Measurements from ENCODE around the gene ST8SIA2. TPM values are rescaled to one million over a fixed set of nuclear protein-coding genes. Genes with fewer than 3 reads are reported as not detected.

ST8SIA2 gene
- total and polyA plus RNA-seq, 7 donors: 0.03 to 0.79 (median 0.12) TPM; not detected in 4

DNA sequence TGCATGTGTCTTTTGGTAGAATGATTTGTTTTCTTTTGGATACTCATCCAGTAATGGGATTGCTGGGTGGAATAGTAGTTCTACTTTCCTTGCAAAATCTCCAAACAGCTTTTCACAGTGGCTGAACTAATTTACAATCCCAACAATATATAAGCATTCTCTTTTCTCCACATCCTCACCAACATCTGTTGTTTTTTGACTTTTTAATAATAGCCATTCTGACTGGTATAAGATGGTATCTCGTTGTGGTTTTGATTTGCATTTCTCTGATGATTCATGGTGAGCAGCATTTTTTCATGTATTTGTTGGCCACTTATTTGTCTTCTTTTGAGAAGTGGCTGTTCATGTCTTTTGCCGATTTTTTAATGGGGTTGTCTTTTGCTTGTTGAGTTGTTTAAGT, 55.8 kb downstream of the ST8SIA2 start:
- Histone ChIP-seq H3K9me3 (no peaks in the 10 kb centered on the region), H3K27me3 (ENCODE audit: insufficient read depth in 3 of 3, low read length in 2 of 3) (no peaks in the 10 kb centered on the region), H3K36me3 (ENCODE audit: insufficient read depth in 1 of 2, low read depth in 1 of 2) (no peaks in the 10 kb centered on the region), H3K4me1 (no peaks in the 10 kb centered on the region), H3K4me3 (no peak overlapping the region), H3K27ac (no peak overlapping the region)
- no peak for DNase-seq
- no peak for TF ChIP-seq CTCF (IDR thresholded peaks at IDR 0.05)
- no peak for ATAC-seq
- 80 to 88% (median 83%) methylated on average over 2 of the region's 2 CpGs for WGBS, 3 donors
- intact Hi-C loops (cut with DNase I): no loop called here

DNA sequence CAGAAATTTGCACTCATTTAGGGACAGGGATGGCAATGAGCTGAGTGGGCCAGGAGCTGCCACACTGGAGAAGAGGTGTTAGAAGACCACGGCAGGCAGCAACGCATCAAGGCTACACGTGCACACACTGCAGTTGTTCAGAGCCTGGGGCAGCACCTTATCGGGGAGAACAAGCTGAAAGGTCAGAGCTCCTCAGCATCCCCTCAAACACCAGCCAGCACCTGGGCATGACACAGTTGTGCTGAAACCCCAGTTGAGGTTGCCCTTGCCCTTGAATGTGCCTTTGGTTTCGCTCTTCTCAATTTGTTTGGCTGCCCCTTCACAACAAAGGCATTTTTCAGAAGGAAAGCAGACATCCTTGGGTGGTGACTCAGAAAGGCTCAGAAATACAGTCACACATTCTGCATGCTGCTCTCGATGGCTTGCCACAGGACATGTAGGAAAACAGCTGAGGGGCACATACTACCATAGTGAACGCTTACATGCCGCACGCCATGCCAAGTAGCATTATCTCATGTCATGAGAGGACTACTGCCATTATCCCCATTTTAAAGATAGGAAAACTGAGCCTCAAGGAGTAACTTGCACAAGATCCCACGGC, 57.6 kb downstream of the ST8SIA2 start:
- Histone ChIP-seq H3K27me3 (ENCODE audit: insufficient read depth in 3 of 3, low read length in 2 of 3) (no peaks in the 10 kb centered on the region), H3K4me3 (no peak overlapping the region), H3K4me1 (no peaks in the 10 kb centered on the region), H3K9me3 (no peaks in the 10 kb centered on the region), H3K36me3 (ENCODE audit: insufficient read depth in 1 of 2, low read depth in 1 of 2) (no peaks in the 10 kb centered on the region), H3K27ac (no peak overlapping the region)
- ATAC-seq (no peak), DNase-seq (no peak)
- intact Hi-C loops (cut with DNase I): no loop called here
- no peak for TF ChIP-seq CTCF (IDR thresholded peaks at IDR 0.05)
- 91 to 94% (median 92%) methylated on average over 10 of the region's 10 CpGs for WGBS, 3 donors

GRCh38 chr15:92452143-92452542, 58.5 kb downstream of the ST8SIA2 start:
- Histone ChIP-seq H3K36me3 (ENCODE audit: insufficient read depth in 1 of 2, low read depth in 1 of 2) (no peaks in the 10 kb centered on the region), H3K4me3 (no peak overlapping the region), H3K27me3 (ENCODE audit: insufficient read depth in 3 of 3, low read length in 2 of 3) (no peaks in the 10 kb centered on the region), H3K4me1 (no peaks in the 10 kb centered on the region), H3K27ac (no peak overlapping the region), H3K9me3 (no peaks in the 10 kb centered on the region)
- intact Hi-C loops (cut with DNase I): no loop called here
- 67 to 83% (median 77%) methylated on average over 3 of the region's 3 CpGs for WGBS, 3 donors
- no peak for DNase-seq
- no peak for TF ChIP-seq CTCF (IDR thresholded peaks at IDR 0.05)
- ATAC-seq: no peak

DNA sequence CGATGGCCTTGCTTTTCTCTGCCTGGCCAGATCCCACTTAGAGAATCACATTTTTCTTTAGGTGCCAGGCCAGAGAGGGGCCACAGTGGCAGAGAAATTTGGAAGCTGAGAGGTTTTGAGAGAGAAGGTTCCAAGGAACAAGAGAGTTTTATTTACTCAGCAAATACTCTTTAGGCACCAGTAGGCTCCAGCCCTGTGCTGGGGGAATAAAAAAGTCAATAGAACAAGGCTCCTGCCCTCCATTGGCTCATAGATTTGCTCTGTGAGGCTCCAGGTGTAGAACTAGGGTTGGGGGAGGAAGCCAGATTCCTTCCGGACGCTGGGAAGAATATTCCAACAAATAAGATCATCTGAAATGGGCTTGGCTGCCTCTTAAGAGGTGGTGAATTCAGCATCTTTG, 59.9 kb downstream of the ST8SIA2 start:
- intact Hi-C loops (cut with DNase I): no loop called here
- Histone ChIP-seq H3K9me3 (no peaks in the 10 kb centered on the region), H3K27me3 (ENCODE audit: insufficient read depth in 3 of 3, low read length in 2 of 3) (no peaks in the 10 kb centered on the region), H3K27ac (no peak overlapping the region), H3K4me1 (no peaks in the 10 kb centered on the region), H3K4me3 (no peak overlapping the region), H3K36me3 (ENCODE audit: insufficient read depth in 1 of 2, low read depth in 1 of 2) (no peaks in the 10 kb centered on the region)
- TF ChIP-seq CTCF (IDR thresholded peaks at IDR 0.05): no peak
- DNase-seq: no peak
- ATAC-seq: no peak
- 62 to 86% (median 63%) methylated on average over 3 of the region's 3 CpGs for WGBS, 3 donors

- no peaks in the 10 kb centered on the region for H3K9me3 ChIP-seq
- no peak overlapping the region for H3K4me3 ChIP-seq
- intact Hi-C loops (cut with DNase I): no loop called here
- ATAC-seq (no peak), DNase-seq (no peak)
- H3K4me1 ChIP-seq: no peaks in the 10 kb centered on the region
- H3K27me3 ChIP-seq (ENCODE audit: insufficient read depth in 3 of 3, low read length in 2 of 3): no peaks in the 10 kb centered on the region
- WGBS, 3 donors: 81 to 90% (median 87%) methylated on average over 7 of the region's 7 CpGs
- TF ChIP-seq CTCF (IDR thresholded peaks at IDR 0.05): no peak
- H3K36me3 ChIP-seq (ENCODE audit: insufficient read depth in 1 of 2, low read depth in 1 of 2): no peaks in the 10 kb centered on the region
- no peak overlapping the region for H3K27ac ChIP-seq
These were observed 60.9 kb downstream of the ST8SIA2 start for GRCh38 chr15:92454555-92455105.

Measured in psoas muscle (tissue), 8 donors.